ENCODE data around the gene DUSP15. TPM values are rescaled to one million over a fixed set of nuclear protein-coding genes. Genes with fewer than 3 reads are reported as not detected.

DUSP15 gene
- total and polyA plus RNA-seq, 2 of the 4 experiments (the other 2 are of a cell fraction): not detected

- Histone ChIP-seq H3K4me3 (ENCODE audit: insufficient read depth, low read depth, low read length) (no peak overlapping the region), H4K20me1 (ENCODE audit: insufficient read depth, low read length) (peaks cover 36% of the 10 kb centered on the region), H3K79me1 (ENCODE audit: low read depth in 1 of 2, low read length in 2 of 2) (0 out of 4 replicates have a peak, but pooled peaks cover 0 to 4% of the 10 kb centered on the region in 2 experiments), H3K14ac (replicated peaks; ENCODE audit: low read depth, low read length) (no peak overlapping the region), H3K23ac (ENCODE audit: low read depth, low read length) (no peak overlapping the region), H3K4ac (ENCODE audit: low read depth, low read length) (no peak overlapping the region), H4K8ac (ENCODE audit: low read depth in 2 of 2, low read length in 2 of 2) (no peak overlapping the region), H3K18ac (ENCODE audit: low read depth, low read length) (no peak overlapping the region), H3K4me2 (ENCODE audit: low read depth, low read length) (no peak overlapping the region), H2AFZ (replicated peaks; ENCODE audit: low read length, poor library complexity) (no peak overlapping the region), H2AK9ac (replicated peaks; ENCODE audit: low read depth, low read length, poor library complexity) (no peak overlapping the region), H2BK5ac (ENCODE audit: low read depth, low read length, poor library complexity, severe bottlenecking) (no peak overlapping the region), H3K9me1 (ENCODE audit: insufficient read depth, low read length) (peaks cover 36% of the 10 kb centered on the region), H4K5ac (ENCODE audit: low read depth, low read length) (no peak overlapping the region), H3K27ac (ENCODE audit: insufficient read depth, low read length) (no peak overlapping the region), H2AK5ac (ENCODE audit: low read depth, low read length) (peak overlapping the region; percentile 10; the same call in 1 of the 2 replicates), H3K27me3 (ENCODE audit: control insufficient read depth, insufficient read depth, low read length) (peaks cover 3% of the 10 kb centered on the region; the same call in 1 of the 2 replicates), H3K4me1 (ENCODE audit: control insufficient read depth, insufficient read depth, low read length) (peaks cover 30% of the 10 kb centered on the region), H2BK15ac (ENCODE audit: low read depth, low read length) (no peak overlapping the region), H3K56ac (ENCODE audit: extremely low read depth, insufficient read depth, low read length) (no peak overlapping the region), H2BK20ac (ENCODE audit: low read depth, low read length) (no peak overlapping the region; the same call in 1 of the 2 replicates), H3K9ac (ENCODE audit: low read depth, low read length) (no peak overlapping the region), H3K36me3 (ENCODE audit: control insufficient read depth, insufficient read depth, low read length) (no peaks in the 10 kb centered on the region), H3K9me3 (ENCODE audit: control insufficient read depth, insufficient read depth, low read length) (no peaks in the 10 kb centered on the region), H4K91ac (ENCODE audit: insufficient read depth, low read depth, low read length) (no peak overlapping the region), H2BK120ac (ENCODE audit: low read depth, low read length) (no peak overlapping the region)
- WGBS, 2 experiments (ENCODE audit: extremely low coverage in 2 of 2, insufficient read length in 1 of 2): 71% methylated on average over 3 of the region's 9 CpGs; no CpG with 5 or more reads in 1 of the 2 experiments
- no peak for ATAC-seq (ENCODE audit: low read depth)
- no TSS peak for BruUV-seq (replicated peaks)
- ChIA-PET POLR2A (ENCODE audit: unreplicated experiment) (no interaction called here), CTCF (interaction anchor here (0.7 to 3.5 kb wide), 5 partner anchors 8 to 279 kb away, joined by 3 to 12 read pairs (median 3); no protein-coding TSS in a partner anchor)
- intact Hi-C loops (cut with micrococcal nuclease): no loop called here
- in situ Hi-C loops (cut with MboI; ENCODE audit: low sequenced_read_pairs): loop anchor here (25.0 kb wide), 2 partner anchors 649 to 824 kb away; partner anchors contain the start of gene C20orf203
- dilution Hi-C loops (cut with HindIII; ENCODE audit: low sequenced_read_pairs, unreplicated experiment): no loop called here
- TF ChIP-seq NFE2L2 (IDR thresholded peaks at IDR 0.05; ENCODE audit: low read depth, low read length) (no peak), SMC3 (IDR thresholded peaks at IDR 0.05; ENCODE audit: low read depth, low read length) (no peak), MXI1 (IDR thresholded peaks at IDR 0.05; ENCODE audit: borderline replicate concordance, low read depth, low read length) (no peak), RCOR1 (IDR thresholded peaks at IDR 0.05; ENCODE audit: insufficient replicate concordance, low read length) (no peak), CHD1 (IDR thresholded peaks at IDR 0.05; ENCODE audit: low read depth, low read length) (no peak), CEBPB (IDR thresholded peaks at IDR 0.05; ENCODE audit: low read depth, low read length) (no peak), MAZ (IDR thresholded peaks at IDR 0.05; ENCODE audit: borderline replicate concordance, low read depth, low read length) (no peak), POLR2A (IDR thresholded peaks at IDR 0.05; ENCODE audit: low read depth, low read length) (no peak), RAD21 (IDR thresholded peaks at IDR 0.05; ENCODE audit: low read length) (no peak), ELK1 (IDR thresholded peaks at IDR 0.05; ENCODE audit: borderline replicate concordance, low read depth, low read length) (no peak), RFX5 (IDR thresholded peaks at IDR 0.05; ENCODE audit: low read depth, low read length) (no peak), MAFK (IDR thresholded peaks at IDR 0.05; ENCODE audit: low read depth, low read length) (no peak), BHLHE40 (IDR thresholded peaks at IDR 0.05; ENCODE audit: low read depth, low read length) (no peak), CTCF (conservative IDR thresholded peaks at IDR 0.05; ENCODE audit: low read depth, low read length) (no peak), FOS (IDR thresholded peaks at IDR 0.05; ENCODE audit: low read depth, low read length) (no peak)
- DNase-seq: no peak
Observed at GRCh38 chr20:31838646-31839292, 31.6 kb downstream of the DUSP15 start.
